HG03066 (cell line): ENCODE results near the gene RBM47.
"Not testable (repeated sequence)": the region's sequence is repeated elsewhere in the genome, so short reads cannot be mapped to it uniquely, and the experiment has no call there.

Experiments
- ATAC-seq: cut with Tn5 transposase; IDR thresholded peaks from one replicate; pipeline ENCODE4 v1.9.1; 2021; ENCODE audit warnings: low read depth; ENCODE audit not compliant: unreplicated experiment

RBM47 gene

GRCh38 chr4:40394236-40394635 lies 235.4 kb downstream of the RBM47 start:
- ATAC-seq: no peak

- not testable (repeated sequence) for ATAC-seq
Measured at GRCh38 chr4:40392241-40392640, 237.4 kb downstream of the RBM47 start.

GRCh38 chr4:40389986-40390385 lies 239.7 kb downstream of the RBM47 start:
- no peak for ATAC-seq

GRCh38 chr4:40388239-40388638 lies 241.4 kb downstream of the RBM47 start:
- ATAC-seq: no peak

- ATAC-seq: no peak
Measured at GRCh38 chr4:40380647-40381046, 249.0 kb downstream of the RBM47 start.

GRCh38 chr4:40379248-40379647 lies 250.4 kb downstream of the RBM47 start:
- no peak for ATAC-seq

GRCh38 chr4:40378619-40379018 lies 251.0 kb downstream of the RBM47 start:
- ATAC-seq: no peak

- no peak for ATAC-seq
Measured at GRCh38 chr4:40377512-40378365, 251.9 kb downstream of the RBM47 start.

- no peak for ATAC-seq
Measured at GRCh38 chr4:40375620-40376019, 254.0 kb downstream of the RBM47 start.

GRCh38 chr4:40375095-40375494 lies 254.6 kb downstream of the RBM47 start:
- no peak for ATAC-seq

- ATAC-seq: no peak
Measured at GRCh38 chr4:40373636-40374035, 256.0 kb downstream of the RBM47 start.
